GM19238 (cell line): ENCODE data around the gene PXDC1.
"Not testable (repeated sequence)": the region's sequence is repeated elsewhere in the genome, so short reads cannot be mapped to it uniquely, and the experiment has no call there.

Source experiments
- DNase-seq: peaks from one replicate; pipeline ENCODE4 v3.0.0; 2011; ENCODE audit warnings: low spot score; ENCODE audit not compliant: insufficient read length

Gene PXDC1

DNA sequence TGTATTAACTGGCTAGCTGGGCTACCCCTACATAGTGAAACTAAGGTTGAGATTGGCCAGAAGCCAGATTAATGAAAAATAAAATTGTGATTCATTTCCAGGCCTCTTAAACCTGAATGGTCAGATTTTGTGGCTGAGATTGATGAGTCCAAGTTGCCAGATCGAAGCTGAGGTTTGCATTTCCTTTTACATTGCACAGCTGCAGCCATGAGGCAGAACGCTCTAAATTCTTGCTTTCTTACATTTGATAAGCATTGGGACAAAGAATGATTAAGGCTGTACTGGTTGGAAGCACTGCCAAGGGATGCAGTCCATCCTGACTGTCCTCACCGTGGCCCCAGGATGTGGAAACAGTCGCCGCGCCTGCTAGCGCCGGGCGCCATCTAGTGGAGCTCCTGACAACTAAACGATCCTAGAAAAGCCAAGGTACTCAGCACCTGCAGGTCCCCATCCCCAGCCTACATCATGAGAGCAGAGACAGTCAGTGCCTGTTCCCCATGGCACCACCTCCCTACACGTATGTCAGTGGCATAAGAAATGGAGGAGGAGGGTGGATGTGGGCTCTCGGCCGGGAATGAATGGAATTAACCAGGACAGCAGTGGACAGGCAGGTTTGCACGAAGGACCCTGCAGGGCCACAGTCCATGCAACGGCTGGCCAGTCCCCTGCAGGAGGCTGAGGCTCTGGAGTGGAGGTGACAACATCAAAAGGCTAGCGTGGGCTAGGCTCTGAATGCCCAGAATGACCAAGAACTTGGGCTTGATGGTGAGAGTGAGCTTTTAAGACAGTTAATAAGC lies 19.0 kb downstream of the PXDC1 start:
- DNase-seq: peak; percentile 55

- DNase-seq: no peak
Measured at GRCh38 chr6:3731700-3732099, 19.8 kb downstream of the PXDC1 start.

DNA sequence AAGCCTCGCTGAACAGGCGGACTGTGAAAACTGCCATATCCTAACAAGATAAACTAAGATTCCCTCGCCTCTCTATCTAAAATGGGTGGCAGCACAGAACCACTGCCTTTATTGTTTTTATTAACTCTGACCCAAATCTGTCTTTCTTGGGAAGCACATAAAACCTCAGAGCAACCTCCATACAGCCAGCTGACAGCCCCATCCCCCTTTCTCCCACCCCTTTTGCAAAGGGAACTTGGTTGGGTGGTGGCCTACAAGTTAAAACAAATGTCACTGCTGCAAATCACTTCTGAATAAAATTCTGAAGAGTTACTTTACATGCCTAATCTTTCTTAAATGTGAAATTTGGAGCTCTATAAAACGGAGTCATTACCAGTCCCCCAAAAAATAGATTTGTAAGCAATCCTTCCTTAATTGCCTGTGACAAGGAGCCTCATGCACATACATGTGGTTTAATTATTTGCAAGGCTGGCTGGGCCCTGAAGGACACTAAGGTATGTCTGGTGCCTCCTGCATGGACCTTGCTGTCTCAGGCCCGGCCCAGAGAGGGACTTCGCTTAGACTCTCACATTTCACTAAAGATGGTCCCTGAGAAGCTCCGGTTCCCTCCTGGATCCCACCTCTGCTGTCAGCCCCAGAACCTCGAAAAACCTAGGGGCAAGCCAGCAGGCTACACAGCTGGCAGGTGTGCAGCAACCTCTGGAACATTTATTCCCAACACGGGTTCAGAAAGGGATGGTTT lies 21.7 kb downstream of the PXDC1 start:
- DNase-seq: no peak

DNA sequence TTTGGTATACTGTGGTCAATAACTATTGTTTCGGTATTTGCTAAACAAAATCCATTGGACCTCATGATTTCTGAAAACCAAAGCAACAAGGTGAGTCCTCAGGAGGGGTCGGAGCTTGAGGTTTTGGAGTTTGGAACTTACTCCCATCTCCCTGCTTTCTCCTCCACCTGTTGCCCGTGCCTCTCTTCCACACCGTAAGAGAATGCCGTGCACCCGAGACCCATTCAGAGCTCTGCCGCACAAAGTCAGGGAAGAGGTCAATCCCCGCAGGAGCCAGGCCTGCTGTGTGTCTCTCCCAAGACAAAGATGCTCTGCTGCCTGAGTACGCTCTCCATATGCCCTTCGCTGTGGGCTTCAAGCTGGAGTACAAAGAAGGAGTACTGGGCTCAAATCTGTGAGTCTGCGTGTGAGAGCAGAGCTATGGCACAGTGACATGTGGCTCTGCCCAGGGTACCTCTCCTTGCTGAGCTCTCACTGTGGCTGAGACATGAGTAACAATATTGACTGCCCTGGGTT lies 23.9 kb downstream of the PXDC1 start:
- DNase-seq: no peak

DNA sequence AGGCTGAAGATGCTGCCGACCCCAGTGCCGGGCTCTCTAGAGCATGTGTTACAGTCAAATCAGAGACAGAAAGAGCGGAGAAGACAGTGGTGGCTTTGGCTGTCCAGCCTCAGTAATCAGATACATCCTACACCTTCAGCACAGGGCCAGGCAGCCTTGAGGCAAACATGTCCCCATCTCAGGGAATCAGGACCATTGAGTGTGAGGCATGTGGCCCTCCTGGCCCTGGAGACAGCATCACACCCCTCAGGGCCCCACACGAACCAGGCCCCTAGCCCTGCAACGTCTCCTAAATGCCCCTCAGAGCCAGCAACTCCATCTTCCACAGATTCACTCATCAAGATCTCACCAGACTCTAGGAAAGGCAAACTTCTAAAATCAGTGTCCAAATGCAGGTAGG lies 24.5 kb downstream of the PXDC1 start:
- DNase-seq: no peak

DNA sequence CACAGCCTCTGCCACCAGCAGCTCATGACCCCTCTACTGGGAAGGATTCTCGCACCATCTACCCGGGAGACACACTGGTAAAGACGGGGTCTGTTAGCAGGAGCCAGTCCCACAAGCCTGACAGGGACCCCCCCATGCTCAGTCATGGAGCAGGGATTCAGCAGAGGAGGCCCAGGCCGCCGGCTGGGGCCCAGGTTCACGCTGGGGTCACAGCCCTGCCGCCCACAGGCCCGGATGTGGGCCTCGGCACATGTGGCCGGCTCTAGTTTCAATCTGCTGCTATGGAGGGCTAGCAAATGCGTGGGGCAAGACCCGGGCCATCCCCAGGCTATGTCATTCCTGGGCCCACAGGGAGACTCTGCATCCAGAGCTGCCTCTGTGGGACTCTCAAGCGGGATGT lies 25.1 kb downstream of the PXDC1 start:
- no peak for DNase-seq

DNA sequence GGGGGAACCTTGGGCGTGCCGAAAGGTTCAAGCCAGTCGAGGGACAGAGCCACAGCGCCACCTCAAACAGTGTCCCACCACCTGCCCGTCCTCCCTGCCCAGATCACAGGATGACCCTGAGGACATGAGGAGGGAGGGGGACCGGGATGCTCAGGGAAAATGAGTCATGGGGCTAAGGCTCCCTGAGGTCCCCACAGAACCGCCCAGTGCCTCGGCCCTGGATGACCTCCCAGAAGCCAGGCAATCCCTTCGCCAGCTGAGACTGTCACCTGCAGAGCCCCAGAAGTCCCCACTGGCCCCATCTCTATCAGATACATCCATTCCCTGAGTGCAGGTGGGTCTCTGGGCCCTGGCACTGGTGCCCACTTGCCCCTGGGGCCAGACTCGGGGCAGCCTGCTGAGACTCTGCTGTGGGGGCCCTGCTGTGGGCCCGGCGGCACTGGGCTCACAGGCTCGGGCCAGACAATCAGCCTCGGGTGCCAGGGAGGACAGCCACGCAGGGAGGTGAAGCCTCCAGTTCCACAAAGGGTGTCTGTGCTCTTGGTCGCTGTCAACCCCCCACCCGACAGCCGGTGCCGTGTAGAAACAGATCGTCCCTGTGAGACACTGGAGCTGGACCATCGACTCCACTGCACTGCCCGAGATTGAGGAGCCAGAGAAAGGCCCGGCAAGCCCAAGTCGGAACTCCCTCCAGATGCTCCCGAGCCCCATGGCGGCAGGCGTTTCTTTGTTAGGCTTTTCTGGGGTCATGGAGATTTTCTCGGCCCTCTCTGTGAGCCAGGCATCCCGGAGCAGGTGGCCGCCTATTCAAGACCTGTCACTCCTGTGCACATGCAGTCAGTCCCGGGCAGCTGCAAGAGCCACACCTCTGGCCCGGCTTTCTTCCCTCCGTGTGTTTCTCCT lies 26.1 kb downstream of the PXDC1 start:
- no peak for DNase-seq

GRCh38 chr6:3724451-3725144 lies 26.9 kb downstream of the PXDC1 start:
- DNase-seq: no peak

DNA sequence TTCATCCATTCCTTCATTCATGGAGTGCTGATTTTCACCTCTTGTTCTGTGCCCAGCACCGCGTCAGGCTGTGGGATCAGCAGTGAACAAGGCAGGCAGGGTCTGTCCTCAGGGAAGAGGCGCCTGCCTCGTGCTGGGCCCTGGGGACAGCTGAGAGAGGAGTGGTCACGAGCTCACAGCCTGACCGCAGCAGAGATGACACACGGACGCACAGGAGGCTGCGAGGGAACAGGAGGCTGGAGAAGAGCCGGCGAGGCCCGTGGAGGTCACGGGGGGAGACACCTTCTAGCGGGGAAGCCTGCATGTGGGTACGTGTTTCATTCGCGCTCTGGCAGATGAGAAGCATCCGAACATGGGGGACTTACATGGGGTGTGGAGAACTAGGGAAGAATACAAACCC lies 27.5 kb downstream of the PXDC1 start:
- DNase-seq: no peak

GRCh38 chr6:3723251-3723650 lies 28.3 kb downstream of the PXDC1 start:
- DNase-seq: no peak

DNA sequence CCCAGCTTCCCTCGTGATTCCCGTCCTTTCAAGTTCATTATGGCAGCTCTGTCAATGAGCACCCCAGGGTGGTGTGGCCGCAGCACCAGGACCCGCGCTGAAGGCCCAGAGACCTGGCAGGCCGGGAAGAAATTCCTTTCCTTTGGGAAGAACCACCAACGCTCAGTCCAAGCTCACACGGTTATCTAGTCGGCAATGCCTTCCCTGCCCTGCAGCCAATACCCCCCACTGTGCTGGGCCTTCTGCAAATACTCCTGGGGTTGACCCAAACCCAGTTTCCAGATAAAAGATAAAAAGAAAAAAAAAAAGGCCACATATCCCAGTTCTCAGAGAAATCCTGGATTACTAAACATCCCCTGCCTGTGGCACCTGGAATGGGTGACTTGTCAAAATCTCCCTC lies 28.7 kb downstream of the PXDC1 start:
- DNase-seq: no peak

- DNase-seq: no peak
Measured at GRCh38 chr6:3721810-3722621, 29.5 kb downstream of the PXDC1 start.

DNA sequence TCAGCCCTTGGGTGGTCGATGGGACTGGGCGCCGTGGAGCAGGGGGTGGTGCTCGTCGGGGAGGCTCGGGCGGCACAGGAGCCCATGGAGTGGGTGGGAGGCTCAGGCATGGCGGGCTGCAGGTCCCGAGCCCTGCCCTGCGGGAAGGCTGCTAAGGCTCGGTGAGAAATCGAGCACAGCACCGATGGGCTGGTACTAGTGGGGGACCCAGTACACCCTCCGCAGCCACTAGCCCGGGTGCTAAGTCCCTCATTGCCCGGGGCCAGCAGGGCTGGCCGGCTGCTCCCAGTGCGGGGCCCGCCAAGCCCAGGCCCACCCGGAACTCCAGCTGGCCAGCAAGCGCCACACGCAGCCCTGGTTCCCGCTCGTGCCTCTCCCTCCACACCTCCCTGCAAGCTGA lies 30.7 kb downstream of the PXDC1 start:
- DNase-seq: not testable (repeated sequence)

GRCh38 chr6:3719462-3720308 lies 31.8 kb downstream of the PXDC1 start:
- DNase-seq: no peak

- DNase-seq: no peak
Measured at GRCh38 chr6:3718407-3718806, 33.1 kb downstream of the PXDC1 start.

DNA sequence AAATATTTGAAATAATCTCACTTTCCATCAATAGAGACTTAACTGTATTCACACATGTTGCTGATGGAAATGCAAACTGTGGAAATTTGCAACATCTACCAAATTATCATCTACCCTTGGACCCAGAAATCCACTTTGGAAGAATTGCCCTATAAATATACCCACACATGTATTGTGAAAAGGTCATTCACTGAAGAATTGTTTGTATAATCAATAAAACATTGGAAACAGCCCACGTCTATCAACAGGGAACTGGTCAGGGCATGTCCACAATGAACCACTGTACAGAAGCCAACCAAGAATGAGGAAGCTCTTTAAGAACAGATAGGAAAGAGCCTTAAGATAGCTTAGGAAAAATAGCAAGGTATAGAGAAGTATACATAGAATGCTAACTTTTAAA lies 36.2 kb downstream of the PXDC1 start:
- no peak for DNase-seq

DNA sequence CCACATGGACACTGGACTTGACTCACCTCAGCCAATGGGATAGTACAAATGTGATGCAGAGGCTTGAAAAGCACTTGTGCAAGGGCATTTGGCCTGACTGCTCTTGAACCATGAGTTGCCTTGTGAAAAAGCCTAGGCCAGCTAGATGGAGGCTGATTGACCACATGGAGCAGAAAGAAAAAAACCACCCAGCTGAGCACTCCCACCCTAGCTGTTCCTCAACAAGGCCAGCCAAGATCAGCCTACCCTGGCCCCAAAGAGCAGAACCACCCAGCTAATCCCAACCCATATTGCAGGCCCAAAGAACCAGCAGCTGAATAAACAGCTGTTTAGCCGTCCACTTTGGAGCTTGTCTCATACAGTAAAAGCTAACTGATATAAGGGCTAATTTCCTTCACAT lies 36.7 kb downstream of the PXDC1 start:
- no peak for DNase-seq

- no peak for DNase-seq
Measured at GRCh38 chr6:3714111-3714510, 37.4 kb downstream of the PXDC1 start.
